Parathyroid adenoma (tissue), 2 donors: ENCODE measurements around the gene PCSK6.

Experiments used
- H2AFZ ChIP-seq: fragments of 300-600 bp; sonication (generic); one replicate; pipeline ENCODE4 v1.7.0; 2017; ENCODE audit warnings: antibody characterized with exemption, mild to moderate bottlenecking
- H3K27ac ChIP-seq: fragments of 300-600 bp; sonication (generic); one replicate; pipeline ENCODE4 v1.7.0; 2017
- H3K27me3 ChIP-seq: fragments of 300-600 bp; sonication (generic); one replicate; pipeline ENCODE4 v1.7.0; 2017; ENCODE audit warnings: low read length; ENCODE audit not compliant: control insufficient read depth, insufficient read depth
- H3K36me3 ChIP-seq: fragments of 300-600 bp; sonication (generic); one replicate; pipeline ENCODE4 v1.7.0; 2017; ENCODE audit warnings: low read length; ENCODE audit not compliant: control insufficient read depth, insufficient read depth
- H3K4me1 ChIP-seq: fragments of 300-600 bp; sonication (generic); one replicate; pipeline ENCODE4 v1.7.0; 2017; ENCODE audit warnings: control low read depth
- H3K4me2 ChIP-seq: fragments of 300-600 bp; sonication (generic); one replicate; pipeline ENCODE4 v1.7.0; 2017; ENCODE audit warnings: low read length
- H3K4me3 ChIP-seq: fragments of 300-600 bp; sonication (generic); one replicate; pipeline ENCODE4 v1.7.0; 2017; ENCODE audit warnings: low read depth, low read length
- H3K79me2 ChIP-seq: fragments of 300-600 bp; sonication (generic); one replicate; pipeline ENCODE4 v1.7.0; 2017; ENCODE audit warnings: control low read depth
- H3K9ac ChIP-seq: fragments of 300-600 bp; sonication (generic); one replicate; pipeline ENCODE4 v1.7.0; 2017; ENCODE audit warnings: mild to moderate bottlenecking
- H3K9me3 ChIP-seq: fragments of 300-600 bp; sonication (generic); one replicate; pipeline ENCODE4 v1.7.0; 2017; ENCODE audit warnings: low read length; ENCODE audit not compliant: control insufficient read depth
- CTCF ChIP-seq: fragments of 300-600 bp; sonication (generic); IDR thresholded peaks from one replicate; pipeline ENCODE4 v1.7.0; 2017; ENCODE audit warnings: antibody characterized with exemption, mild to moderate bottlenecking
- donor health status: primary hyperparathyroidism.

PCSK6 gene

DNA sequence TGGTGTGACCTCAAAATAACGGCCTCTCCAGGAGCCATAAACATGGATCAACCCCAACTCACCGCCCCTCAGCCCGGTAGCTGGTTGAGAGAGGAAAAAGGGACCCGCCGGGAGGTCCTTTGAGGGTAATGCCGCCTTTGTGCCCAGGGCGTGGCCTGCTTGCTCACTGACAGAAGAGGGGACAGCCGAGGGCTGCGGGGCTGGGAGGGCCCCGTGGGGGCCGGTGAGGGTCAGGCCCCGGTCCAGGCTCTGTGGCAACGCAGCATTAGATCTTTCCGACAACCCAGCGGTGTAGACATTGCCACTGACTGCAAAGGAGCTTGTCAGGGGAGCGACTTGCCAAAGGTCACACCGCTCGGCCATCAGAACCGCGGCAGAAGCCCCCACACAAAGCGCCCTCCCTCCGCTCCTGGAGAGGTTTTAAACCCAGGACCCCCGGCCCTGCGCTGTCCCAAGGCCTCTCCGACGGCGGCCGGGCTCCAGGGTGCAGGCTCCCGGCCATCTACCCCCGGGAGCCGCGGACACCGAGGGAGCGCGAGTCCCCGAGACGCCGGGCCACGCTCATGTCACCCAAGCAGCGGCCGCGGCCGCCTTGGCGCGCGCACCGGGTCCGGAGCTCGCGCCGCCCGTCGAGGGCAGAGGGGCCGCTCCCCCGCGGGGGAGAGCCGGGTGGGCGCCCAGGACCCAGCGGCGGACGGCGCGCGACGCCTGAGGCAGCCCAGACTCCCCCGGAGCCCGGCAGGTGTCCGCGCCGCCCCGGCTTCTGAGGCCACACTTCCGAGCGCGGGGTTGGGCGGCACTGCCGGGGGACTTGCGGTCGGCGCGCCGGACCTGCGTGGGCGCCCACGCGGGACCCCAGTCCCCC, 975 bp downstream of the PCSK6 start:
- TF ChIP-seq CTCF, result no peak
- Histone ChIP-seq H3K4me3 (no peak overlapping the region), H3K9me3 (no peaks in the 10 kb centered on the region), H3K4me1 (no peaks in the 10 kb centered on the region), H3K27ac (no peak overlapping the region), H3K36me3 (no peaks in the 10 kb centered on the region), H3K4me2 (no peak overlapping the region), H3K9ac (no peak overlapping the region), H2AFZ (no peak overlapping the region), H3K27me3 (peaks cover 4% of the 10 kb centered on the region), H3K79me2 (no peaks in the 10 kb centered on the region)

DNA sequence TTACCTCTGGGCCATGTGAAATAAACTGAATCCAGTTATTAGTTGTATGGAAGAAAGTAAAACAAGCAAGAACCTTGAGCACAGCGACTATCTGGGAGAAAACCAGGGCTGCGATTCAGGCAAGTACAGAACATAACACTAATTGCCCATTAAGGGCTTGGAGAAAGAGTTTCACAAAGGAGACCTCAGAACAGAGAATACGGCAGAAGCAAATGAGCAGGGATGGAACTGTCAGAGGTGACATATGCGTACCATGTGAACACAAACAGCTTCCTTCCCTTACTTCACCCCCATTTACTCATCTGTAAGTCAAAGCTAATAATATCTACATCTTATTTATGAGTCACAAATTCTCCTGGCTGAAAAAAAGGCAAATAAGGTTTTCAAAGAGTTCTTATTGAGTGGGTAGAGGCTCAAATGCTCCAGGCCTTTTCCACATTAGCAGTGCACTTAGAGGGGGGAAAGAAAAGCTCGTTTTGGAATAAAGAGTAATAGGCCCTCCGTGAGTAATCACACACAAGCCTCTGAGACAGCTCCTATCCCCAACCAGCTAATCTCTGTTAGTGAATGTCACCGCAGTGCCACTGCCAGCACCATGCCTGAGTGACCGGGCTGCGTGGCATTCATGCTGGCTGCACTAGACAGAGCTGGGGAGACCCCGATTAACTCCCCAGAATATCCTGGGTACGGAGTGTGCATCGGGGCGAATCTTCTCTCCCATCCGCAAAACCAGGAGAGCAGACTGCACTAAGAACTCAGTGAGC, 2.6 kb downstream of the PCSK6 start:
- no peaks in the 10 kb centered on the region for H3K9me3 ChIP-seq
- no peak overlapping the region for H3K4me3 ChIP-seq
- H3K4me2 ChIP-seq, result no peak overlapping the region
- H2AFZ ChIP-seq, result no peak overlapping the region
- H3K79me2 ChIP-seq, result no peaks in the 10 kb centered on the region
- peaks cover 4% of the 10 kb centered on the region for H3K27me3 ChIP-seq
- H3K4me1 ChIP-seq, result no peaks in the 10 kb centered on the region
- H3K36me3 ChIP-seq, result no peaks in the 10 kb centered on the region
- no peak overlapping the region for H3K9ac ChIP-seq
- no peak for TF ChIP-seq CTCF
- H3K27ac ChIP-seq, result no peak overlapping the region

DNA sequence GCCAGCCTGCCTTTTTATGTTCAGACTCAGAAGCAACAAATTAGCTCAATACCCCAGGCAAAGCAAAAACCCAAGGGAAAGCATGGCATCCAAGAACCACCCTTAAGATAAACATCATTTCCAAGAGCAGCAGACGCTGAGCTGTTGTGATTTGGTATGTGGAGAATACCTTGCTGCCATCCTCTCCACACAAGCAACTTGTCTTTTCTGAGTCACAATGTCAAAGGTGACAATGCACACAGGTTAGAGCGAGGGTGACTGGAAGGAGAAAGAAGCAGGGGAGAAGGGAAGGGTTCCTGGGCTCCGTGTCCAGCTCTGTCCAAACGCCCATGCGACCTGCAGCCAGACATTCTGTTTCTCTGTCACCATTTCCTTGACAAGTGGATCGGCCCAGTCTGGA, 6.0 kb downstream of the PCSK6 start:
- H3K9ac ChIP-seq, result no peak overlapping the region
- no peak overlapping the region for H3K4me3 ChIP-seq
- no peak overlapping the region for H2AFZ ChIP-seq
- TF ChIP-seq CTCF, result no peak
- no peak overlapping the region for H3K27ac ChIP-seq
- no peaks in the 10 kb centered on the region for H3K9me3 ChIP-seq
- H3K36me3 ChIP-seq, result no peaks in the 10 kb centered on the region
- H3K79me2 ChIP-seq, result no peaks in the 10 kb centered on the region
- H3K4me1 ChIP-seq, result no peaks in the 10 kb centered on the region
- peaks cover 4% of the 10 kb centered on the region for H3K27me3 ChIP-seq
- H3K4me2 ChIP-seq, result no peak overlapping the region

- H3K4me3 ChIP-seq, result no peak overlapping the region
- no peak overlapping the region for H3K4me2 ChIP-seq
- H3K79me2 ChIP-seq, result no peaks in the 10 kb centered on the region
- H3K27me3 ChIP-seq, result no peaks in the 10 kb centered on the region
- H3K27ac ChIP-seq, result no peak overlapping the region
- H3K36me3 ChIP-seq, result no peaks in the 10 kb centered on the region
- H3K4me1 ChIP-seq, result no peaks in the 10 kb centered on the region
- no peak for TF ChIP-seq CTCF
- no peak overlapping the region for H3K9ac ChIP-seq
- no peaks in the 10 kb centered on the region for H3K9me3 ChIP-seq
- no peak overlapping the region for H2AFZ ChIP-seq
Observed at GRCh38 chr15:101482526-101483371, 6.8 kb downstream of the PCSK6 start.
